ENCODE results near the gene CLEC16A. TPM values are rescaled to one million over a fixed set of nuclear protein-coding genes. Genes with fewer than 3 reads are reported as not detected.
"Not testable (repeated sequence)": the region's sequence is repeated elsewhere in the genome, so short reads cannot be mapped to it uniquely, and the experiment has no call there.

CLEC16A gene
- total RNA-seq, 1 donor from 2014 or later, result 40.4 TPM

DNA sequence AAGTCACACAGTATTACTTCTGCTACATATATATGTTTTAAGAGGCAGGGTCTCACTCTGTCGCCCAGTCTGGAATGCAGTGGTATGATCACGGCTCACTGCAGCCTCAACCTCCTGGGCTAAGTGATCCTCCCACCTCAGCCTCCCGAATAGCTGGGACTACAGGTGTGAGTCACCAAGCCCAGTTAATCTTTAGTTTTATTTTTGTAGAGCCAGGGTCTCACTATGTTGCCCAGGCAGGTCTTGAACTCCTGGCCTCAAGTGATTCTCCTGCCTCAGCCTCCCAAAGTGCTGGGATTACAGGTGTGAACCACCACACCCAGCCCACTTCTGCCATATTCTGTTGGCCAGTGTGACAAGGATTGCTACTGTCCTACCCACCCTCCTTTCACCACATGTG is 19.1 kb upstream of the CLEC16A start:
- intact Hi-C loops (cut with micrococcal nuclease), result not testable (repeated sequence)

DNA sequence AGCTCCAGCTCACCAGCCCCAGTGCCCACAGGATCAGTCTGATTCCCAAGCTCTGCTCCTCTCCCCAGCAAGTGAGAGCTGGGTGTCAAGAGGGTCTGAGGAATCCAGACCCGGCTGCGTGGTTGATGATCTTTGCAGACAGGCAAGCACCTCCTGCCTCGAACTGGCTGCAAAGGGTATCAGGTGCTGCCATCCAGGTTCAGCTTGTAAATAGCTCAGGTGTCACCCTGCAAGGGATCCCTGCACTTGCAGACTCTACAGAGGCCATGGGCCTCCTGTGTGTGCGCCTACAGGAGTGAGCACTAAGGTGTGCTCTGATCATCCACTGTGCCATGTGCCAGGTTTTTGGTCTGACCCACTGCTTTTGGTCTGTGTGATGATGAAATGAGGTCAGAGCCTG is 18.3 kb upstream of the CLEC16A start:
- intact Hi-C loops (cut with micrococcal nuclease), result no loop called here

DNA sequence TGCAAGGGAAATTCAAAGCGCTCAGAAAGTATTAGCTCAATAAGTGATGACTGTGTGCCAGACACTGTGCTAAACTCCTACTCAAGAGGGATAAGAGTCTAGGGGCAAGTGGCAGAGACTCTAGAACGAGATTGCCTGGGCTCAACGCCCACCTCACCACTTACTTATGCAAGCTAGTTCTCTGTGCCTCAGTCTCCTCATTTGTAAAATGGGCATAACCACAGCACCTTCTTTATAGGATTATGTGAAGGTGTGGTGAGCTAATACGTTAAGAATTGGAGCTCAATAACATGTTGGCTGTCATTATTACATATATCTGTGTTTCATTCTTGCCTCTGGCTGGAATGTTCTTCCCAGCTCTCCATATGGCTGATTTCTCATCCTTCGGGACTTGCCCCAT is 17.5 kb upstream of the CLEC16A start:
- intact Hi-C loops (cut with micrococcal nuclease), result no loop called here

DNA sequence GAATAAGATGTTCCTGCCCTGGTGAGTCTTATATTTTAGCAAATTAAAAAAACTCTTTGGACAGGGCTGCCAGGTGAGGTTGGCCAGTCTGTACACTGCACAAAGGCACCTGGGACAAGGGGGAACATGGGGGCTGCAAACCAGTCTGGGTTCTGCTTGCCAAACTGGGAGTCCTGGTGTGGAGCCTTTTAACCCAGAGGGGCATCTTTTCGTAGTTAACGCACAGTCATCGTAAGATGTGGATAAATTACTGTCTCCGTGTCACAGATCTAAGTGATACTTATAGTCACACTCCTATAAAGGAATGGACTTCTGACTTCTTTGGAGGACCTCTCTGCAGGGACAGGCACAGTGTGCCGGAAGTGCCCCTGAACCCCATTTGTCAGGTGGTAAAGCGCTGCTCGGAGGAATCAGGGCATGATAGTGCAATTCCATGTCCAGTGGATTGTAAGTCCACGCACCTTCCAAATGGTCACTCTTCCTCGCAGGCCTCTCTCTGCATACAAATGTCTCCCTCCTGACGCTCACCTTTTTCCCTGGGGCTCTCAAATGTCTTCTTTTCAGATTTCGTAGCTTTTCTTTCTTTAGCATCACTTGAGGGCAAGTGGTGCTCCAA is 16.8 kb upstream of the CLEC16A start:
- intact Hi-C loops (cut with micrococcal nuclease), result no loop called here

DNA sequence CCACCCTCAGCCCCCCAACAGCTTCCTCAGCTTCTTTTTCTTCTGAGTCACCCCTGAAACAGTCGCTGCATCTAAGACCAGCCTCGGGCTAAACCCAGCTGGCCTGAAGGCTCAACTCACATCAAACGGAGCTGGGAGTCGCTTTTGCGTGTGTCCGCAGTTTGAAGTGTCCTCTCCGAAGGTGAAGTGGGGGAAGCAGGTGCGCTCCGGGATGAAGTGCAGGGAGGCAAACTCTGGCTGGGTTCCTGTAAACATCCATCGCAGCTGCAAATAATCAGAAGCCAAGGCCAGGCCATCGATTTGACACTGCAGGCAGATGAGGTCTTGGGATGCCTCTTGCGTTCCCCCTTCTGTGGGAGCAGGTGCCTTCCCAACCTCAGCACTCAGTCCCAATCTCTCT is 15.3 kb upstream of the CLEC16A start:
- intact Hi-C loops (cut with micrococcal nuclease), result not testable (repeated sequence)

- intact Hi-C loops (cut with micrococcal nuclease), result no loop called here
Observed at GRCh38 chr16:10929853-10930754, 14.3 kb upstream of the CLEC16A start.

GRCh38 chr16:10930755-10931093 is 13.6 kb upstream of the CLEC16A start:
- intact Hi-C loops (cut with micrococcal nuclease), result no loop called here

DNA sequence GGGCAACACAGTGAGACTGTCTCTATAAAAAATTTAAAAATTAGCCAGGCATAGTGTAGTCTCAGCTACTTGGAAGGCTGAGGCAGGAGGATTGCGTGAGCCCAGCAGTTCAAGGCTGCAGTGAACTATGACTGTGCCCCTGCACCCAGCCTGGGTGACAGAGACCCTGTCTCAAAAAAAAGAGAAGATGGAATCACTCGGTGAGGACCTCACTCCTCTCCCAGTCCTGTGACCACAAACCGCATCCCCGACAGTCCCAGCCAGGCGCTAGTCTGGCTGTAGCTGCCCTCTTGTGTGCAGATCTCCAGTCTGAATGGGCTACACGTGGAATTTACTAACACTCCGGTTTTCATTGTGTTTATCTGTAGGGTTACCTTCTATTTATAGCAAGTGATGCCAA is 13.2 kb upstream of the CLEC16A start:
- intact Hi-C loops (cut with micrococcal nuclease), result no loop called here

- intact Hi-C loops (cut with micrococcal nuclease), result no loop called here
Observed at GRCh38 chr16:10931977-10932632, 12.3 kb upstream of the CLEC16A start.

DNA sequence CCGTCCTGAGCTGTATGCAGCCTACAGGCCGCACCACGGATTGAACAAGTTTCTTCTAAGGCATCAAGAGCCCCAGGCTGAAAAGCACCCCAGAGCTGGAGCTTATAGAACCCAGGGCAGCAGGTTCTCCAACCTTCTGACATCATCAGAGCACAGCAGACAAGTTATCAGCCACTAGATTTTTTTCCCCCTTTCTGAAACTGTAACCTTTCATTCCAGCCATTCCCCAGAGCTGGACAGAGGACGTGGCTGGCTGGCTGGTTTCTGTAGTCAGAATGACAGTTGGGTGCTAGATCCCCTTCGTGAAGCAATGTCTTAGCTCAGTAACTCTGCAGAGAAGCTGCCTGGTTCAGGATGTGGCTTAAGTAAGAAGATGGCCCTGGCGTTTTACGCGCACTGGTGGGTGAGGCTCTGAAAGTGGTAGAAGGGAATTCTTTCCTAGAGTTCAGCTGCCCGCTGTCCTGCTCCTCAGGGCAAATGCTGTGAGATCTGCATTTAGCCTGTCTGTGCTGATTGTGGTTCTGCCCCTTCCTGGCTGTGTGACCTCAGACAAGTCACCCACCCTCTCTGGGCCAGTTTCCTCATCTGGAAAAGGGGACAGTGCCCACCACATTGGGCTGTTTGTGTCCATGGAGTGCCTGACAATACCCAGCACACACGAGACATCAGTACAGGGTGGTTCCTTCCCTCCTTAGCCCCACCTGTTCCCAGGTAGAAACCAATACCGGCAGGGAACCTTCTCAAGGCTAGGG is 11.2 kb upstream of the CLEC16A start:
- intact Hi-C loops (cut with micrococcal nuclease), result no loop called here

- intact Hi-C loops (cut with micrococcal nuclease), result no loop called here
Observed at GRCh38 chr16:10933865-10934264, 10.5 kb upstream of the CLEC16A start.

- intact Hi-C loops (cut with micrococcal nuclease), result loop anchor here (5.0 kb wide), 1 partner anchor 1603 kb away; no protein-coding TSS in a partner anchor
Observed at GRCh38 chr16:10934325-10935107, 9.8 kb upstream of the CLEC16A start.

DNA sequence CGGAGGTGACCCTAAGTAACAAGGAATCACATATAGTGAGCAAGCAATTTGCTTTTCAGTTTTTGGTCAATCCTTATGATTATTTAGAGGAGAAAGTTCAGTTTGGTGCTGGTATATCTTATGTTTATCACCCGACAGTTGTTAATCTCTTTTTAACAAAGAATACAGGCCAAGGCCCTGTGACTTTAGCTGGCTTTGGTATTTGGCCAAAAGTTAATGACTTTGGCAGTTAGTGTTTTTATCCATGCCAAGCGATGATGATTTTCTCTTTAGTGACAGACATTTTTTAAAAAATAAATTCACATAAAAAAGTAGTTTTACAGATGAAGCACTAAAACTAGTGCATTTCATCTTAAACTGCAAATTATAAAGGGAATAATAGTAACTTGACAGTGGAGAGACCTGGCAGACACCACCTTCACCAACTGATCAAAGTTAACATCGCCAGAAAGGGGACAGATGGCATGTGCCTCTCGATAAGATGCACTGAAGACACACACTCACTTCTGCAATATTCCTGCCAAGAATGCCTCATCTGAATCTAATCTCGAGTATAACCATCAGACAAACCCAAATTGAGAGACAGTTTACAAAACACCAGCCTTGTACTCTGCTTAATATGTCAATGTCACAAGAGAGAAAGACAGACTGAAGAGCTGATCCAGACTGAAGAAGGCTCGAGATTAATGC is 9.0 kb upstream of the CLEC16A start:
- intact Hi-C loops (cut with micrococcal nuclease), result loop anchor here (5.0 kb wide), 1 partner anchor 1602 kb away; no protein-coding TSS in a partner anchor

DNA sequence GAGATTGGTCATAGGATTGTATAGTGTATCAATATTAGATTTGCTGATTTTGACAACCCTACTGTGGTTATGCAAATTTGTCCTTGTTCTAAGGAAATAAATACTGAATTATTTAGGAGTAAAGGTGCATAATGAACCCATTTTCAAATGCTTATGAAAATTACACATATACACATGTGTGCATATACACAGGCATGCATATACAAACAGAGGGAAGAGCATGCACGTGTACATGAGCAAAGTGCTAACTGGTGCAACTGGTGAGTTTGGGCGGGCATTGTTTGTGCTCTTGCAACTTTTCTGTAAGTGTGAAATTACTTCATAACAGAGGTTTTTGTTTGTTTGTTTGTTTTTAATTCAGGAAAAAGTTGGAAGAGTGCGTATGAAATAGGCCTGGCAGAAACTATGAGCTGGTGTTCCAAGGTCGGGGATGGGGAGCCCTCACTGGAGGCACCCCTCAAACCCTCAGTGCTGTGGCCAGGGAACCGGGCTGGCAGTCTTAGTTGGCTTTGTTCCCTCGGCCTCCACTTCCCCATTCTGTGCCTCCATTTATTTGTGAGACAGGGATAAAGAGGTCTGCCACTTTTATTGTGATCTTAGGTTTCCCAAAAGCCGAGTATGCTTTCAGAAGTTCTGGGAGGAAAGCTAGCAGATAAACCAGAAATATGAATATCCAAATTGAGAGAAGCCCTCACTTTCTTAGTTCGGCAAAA is 7.9 kb upstream of the CLEC16A start:
- intact Hi-C loops (cut with micrococcal nuclease), result loop anchor here (5.0 kb wide), 1 partner anchor 1601 kb away; no protein-coding TSS in a partner anchor

DNA sequence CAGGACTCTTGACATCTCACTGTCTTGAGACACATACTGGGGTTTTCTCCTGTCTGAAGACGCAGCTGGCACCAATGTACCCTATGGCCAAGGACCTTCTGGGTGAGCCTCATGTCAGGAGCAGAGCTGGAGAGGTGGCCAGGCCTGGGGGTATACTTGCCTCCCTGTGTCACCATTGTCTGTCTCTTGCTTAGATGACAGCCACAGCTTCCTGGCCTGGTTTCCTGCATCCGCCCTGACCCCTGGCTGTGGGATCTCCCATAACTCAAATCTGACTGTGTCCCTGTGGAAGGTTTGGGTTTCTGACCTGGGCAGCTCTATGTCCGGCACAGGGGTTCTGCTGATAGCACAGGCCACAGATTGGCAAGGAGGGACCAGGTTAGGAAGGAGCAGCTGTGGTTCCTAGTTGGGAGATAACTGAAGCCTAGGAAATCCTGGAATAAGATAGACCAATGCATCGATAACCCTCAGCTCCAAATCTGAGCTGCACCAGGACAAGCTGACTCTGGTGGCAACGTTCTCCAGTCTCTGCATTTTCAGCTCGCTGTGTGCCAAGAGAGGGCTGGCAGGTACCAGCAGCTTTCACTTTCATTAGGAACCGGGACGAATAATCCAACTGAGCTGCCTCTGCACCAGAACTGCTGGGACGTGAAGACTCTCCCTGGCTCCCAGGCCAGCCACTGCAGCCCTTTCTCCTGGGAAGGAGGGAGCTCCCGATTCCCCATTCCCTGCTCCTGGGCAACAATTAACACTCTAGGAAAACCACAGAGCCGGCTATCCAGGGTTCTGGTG is 7.1 kb upstream of the CLEC16A start:
- intact Hi-C loops (cut with micrococcal nuclease), result loop anchor here (5.0 kb wide), 1 partner anchor 1600 kb away; no protein-coding TSS in a partner anchor

- intact Hi-C loops (cut with micrococcal nuclease), result loop anchor here (5.0 kb wide), 1 partner anchor 1599 kb away; no protein-coding TSS in a partner anchor
Observed at GRCh38 chr16:10938321-10938720, 6.0 kb upstream of the CLEC16A start.

- intact Hi-C loops (cut with micrococcal nuclease), result loop anchor here (5.0 kb wide), 1 partner anchor 1598 kb away; no protein-coding TSS in a partner anchor
Observed at GRCh38 chr16:10938796-10939648, 5.3 kb upstream of the CLEC16A start.
